Measurements from ENCODE around the gene XG. TPM values are rescaled to one million over a fixed set of nuclear protein-coding genes. Genes with fewer than 3 reads are reported as not detected.

The XG gene
- total RNA-seq, 1 experiment from 2014 or later = 1.0 TPM

DNA sequence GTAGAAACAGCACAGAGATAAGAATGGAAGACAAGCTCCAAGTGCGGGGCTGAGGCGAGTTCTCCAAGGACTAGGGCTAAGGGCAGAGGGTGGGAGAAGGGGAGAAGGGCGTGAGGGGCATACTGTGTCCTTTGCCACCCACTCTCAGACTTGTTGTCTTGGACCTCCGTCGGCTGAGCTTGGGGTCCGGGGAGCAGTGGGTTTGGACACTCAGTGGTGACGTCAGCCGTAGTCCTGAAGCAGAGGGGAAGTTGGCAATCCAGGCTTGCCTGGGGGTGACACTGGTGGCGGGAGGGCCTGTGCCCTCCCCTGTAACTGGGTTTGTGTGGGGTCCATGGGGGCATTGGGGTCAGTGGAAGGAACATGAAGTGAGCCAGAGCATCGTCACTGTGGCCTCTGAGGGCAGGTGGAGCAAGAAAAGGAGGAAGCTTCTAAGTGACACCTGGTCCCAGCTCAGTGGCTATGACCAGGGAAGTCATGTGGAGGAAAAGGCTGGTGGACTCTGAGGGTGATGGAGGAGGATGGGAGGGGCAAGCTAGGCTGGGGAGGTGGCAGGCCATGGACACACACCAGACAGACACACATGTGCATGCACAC is 43.1 kb upstream of the XG start:
- peaks cover 55% of the 10 kb centered on the region for H3K4me1 Mint-ChIP-seq
- POLR2A ChIA-PET = no interaction called here
- ATAC-seq = no peak

DNA sequence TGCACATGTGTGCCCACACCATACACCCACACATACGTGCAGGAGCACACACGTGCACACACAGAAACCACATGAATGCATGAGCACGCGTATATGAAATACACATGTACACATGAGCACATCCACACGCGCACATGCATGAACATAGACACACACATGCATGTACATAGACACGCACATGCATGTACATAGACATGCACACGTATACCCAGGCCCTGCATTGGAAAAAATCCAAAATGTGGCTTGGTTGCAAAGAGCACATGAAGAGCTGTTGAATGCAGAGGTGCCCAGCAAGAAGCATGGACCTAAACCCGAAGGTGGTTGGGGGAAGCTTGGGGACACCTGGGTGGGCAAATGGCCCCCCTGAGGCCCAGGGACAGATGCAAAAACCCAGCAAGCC is 42.3 kb upstream of the XG start:
- CTCF ChIA-PET = no interaction called here
- DNase-seq (ENCODE audit: low spot score) (no peak), ATAC-seq (no peak)
- POLR2A ChIA-PET = no interaction called here
- H3K27ac Mint-ChIP-seq = peak overlapping the region; percentile 97
- no peaks in the 10 kb centered on the region for H3K36me3 Mint-ChIP-seq
- H3K4me1 Mint-ChIP-seq = peaks cover 53% of the 10 kb centered on the region
- H3K9me3 Mint-ChIP-seq = no peaks in the 10 kb centered on the region
- H3K27me3 Mint-ChIP-seq (ENCODE audit: low read depth) = no peaks in the 10 kb centered on the region
- H3K4me3 Mint-ChIP-seq = no peak overlapping the region
- TF ChIP-seq E2F1 (CRISPR knock-in tag; IDR thresholded peaks at IDR 0.05) (no peak), CREB1 (CRISPR knock-in tag; IDR thresholded peaks at IDR 0.05) (no peak), ARID4B (CRISPR knock-in tag; IDR thresholded peaks at IDR 0.05; ENCODE audit: borderline replicate concordance) (no peak), E2F4 (CRISPR knock-in tag; IDR thresholded peaks at IDR 0.05; ENCODE audit: borderline replicate concordance, low read depth) (no peak), NR3C1 (CRISPR knock-in tag; conservative IDR thresholded peaks at IDR 0.05; ENCODE audit: low read depth) (no peak), ETV6 (CRISPR knock-in tag; IDR thresholded peaks at IDR 0.05) (no peak), HMGA2 (CRISPR knock-in tag; IDR thresholded peaks at IDR 0.05) (no peak), SP1 (CRISPR knock-in tag; conservative IDR thresholded peaks at IDR 0.05) (no peak), ZNF219 (CRISPR knock-in tag; IDR thresholded peaks at IDR 0.05; ENCODE audit: borderline replicate concordance) (no peak), ZSCAN18 (CRISPR knock-in tag; IDR thresholded peaks at IDR 0.05) (no peak), ZNF416 (CRISPR knock-in tag; IDR thresholded peaks at IDR 0.05) (no peak), CTCF (IDR thresholded peaks at IDR 0.05) (no peak)
- TF ChIP-seq, protein P1, sequence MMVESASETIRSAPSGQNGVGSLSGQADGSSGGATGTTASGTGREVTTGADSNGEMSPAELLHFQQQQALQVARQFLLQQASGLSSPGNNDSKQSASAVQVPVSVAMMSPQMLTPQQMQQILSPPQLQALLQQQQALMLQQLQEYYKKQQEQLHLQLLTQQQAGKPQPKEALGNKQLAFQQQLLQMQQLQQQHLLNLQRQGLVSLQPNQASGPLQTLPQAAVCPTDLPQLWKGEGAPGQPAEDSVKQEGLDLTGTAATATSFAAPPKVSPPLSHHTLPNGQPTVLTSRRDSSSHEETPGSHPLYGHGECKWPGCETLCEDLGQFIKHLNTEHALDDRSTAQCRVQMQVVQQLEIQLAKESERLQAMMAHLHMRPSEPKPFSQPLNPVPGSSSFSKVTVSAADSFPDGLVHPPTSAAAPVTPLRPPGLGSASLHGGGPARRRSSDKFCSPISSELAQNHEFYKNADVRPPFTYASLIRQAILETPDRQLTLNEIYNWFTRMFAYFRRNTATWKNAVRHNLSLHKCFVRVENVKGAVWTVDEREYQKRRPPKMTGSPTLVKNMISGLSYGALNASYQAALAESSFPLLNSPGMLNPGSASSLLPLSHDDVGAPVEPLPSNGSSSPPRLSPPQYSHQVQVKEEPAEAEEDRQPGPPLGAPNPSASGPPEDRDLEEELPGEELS (CRISPR knock-in tag; IDR thresholded peaks at IDR 0.05) = no peak
- TF ChIP-seq, protein P2, sequence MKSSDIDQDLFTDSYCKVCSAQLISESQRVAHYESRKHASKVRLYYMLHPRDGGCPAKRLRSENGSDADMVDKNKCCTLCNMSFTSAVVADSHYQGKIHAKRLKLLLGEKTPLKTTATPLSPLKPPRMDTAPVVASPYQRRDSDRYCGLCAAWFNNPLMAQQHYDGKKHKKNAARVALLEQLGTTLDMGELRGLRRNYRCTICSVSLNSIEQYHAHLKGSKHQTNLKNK (CRISPR knock-in tag; IDR thresholded peaks at IDR 0.05) = no peak
- TF ChIP-seq, protein P3, sequence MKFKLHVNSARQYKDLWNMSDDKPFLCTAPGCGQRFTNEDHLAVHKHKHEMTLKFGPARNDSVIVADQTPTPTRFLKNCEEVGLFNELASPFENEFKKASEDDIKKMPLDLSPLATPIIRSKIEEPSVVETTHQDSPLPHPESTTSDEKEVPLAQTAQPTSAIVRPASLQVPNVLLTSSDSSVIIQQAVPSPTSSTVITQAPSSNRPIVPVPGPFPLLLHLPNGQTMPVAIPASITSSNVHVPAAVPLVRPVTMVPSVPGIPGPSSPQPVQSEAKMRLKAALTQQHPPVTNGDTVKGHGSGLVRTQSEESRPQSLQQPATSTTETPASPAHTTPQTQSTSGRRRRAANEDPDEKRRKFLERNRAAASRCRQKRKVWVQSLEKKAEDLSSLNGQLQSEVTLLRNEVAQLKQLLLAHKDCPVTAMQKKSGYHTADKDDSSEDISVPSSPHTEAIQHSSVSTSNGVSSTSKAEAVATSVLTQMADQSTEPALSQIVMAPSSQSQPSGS (CRISPR knock-in tag; IDR thresholded peaks at IDR 0.05; ENCODE audit: borderline replicate concordance, low read depth) = no peak

More for the DNA sequence above, 43.1 kb upstream of the XG start:
- no peaks in the 10 kb centered on the region for H3K27me3 Mint-ChIP-seq (ENCODE audit: low read depth)
- 0 out of 2 replicates have a peak, but pooled peaks have one; percentile 34 for TF ChIP-seq E2F4 (CRISPR knock-in tag; IDR thresholded peaks at IDR 0.05; ENCODE audit: borderline replicate concordance, low read depth)
- no peak for TF ChIP-seq ZNF138 (CRISPR knock-in tag; conservative IDR thresholded peaks at IDR 0.05)
- H3K36me3 Mint-ChIP-seq = no peaks in the 10 kb centered on the region
- H3K9me3 Mint-ChIP-seq = no peaks in the 10 kb centered on the region
- no peak for DNase-seq (ENCODE audit: low spot score)
- H3K27ac Mint-ChIP-seq = peak overlapping the region; percentile 89
- H3K4me3 Mint-ChIP-seq = no peak overlapping the region
- CTCF ChIA-PET = no interaction called here
